Measurements from ENCODE around the gene DECR2.
"Not testable (repeated sequence)": the region's sequence is repeated elsewhere in the genome, so short reads cannot be mapped to it uniquely, and the experiment has no call there.

Gene DECR2

GRCh38 chr16:379183-379960 is 22.3 kb upstream of the DECR2 start:
- DNase-seq (ENCODE audit: low read depth in 2 of 2), result no peak

GRCh38 chr16:379961-380761 is 21.5 kb upstream of the DECR2 start:
- DNase-seq (ENCODE audit: low read depth in 2 of 2), result no peak

- no peak for DNase-seq (ENCODE audit: low read depth in 2 of 2)
Measured at GRCh38 chr16:380762-381011, 21.0 kb upstream of the DECR2 start.

- no peak for DNase-seq (ENCODE audit: low read depth in 2 of 2)
Measured at GRCh38 chr16:381012-381788, 20.5 kb upstream of the DECR2 start.

GRCh38 chr16:381789-382717 is 19.6 kb upstream of the DECR2 start, which contains the start of gene PGAP6:
Gene PGAP6, minus strand, starts transcription at chr16:381978. Its CDS starts 157 bp downstream, at chr16:381821.
- peak; percentile 54 to 56 for DNase-seq (ENCODE audit: low read depth in 2 of 2)

- DNase-seq (ENCODE audit: low read depth in 2 of 2), result peak; percentile 40 to 47
Measured at GRCh38 chr16:383326-384051, 18.2 kb upstream of the DECR2 start.

- no peak for DNase-seq (ENCODE audit: low read depth in 2 of 2)
Measured at GRCh38 chr16:386641-387156, 15.0 kb upstream of the DECR2 start.

- DNase-seq (ENCODE audit: low read depth in 2 of 2), result not testable (repeated sequence)
Measured at GRCh38 chr16:387761-388666, 13.7 kb upstream of the DECR2 start.

GRCh38 chr16:389352-389751 is 12.3 kb upstream of the DECR2 start:
- DNase-seq (ENCODE audit: low read depth in 2 of 2), result no peak

GRCh38 chr16:391885-392335 is 9.8 kb upstream of the DECR2 start:
- DNase-seq (ENCODE audit: low read depth in 2 of 2), result peak; percentile 82 to 85

- DNase-seq (ENCODE audit: low read depth in 2 of 2), result peak; percentile 40 to 45
Measured at GRCh38 chr16:392450-393030, 9.1 kb upstream of the DECR2 start.

- no peak for DNase-seq (ENCODE audit: low read depth in 2 of 2)
Measured at GRCh38 chr16:396199-396598, 5.5 kb upstream of the DECR2 start.

GRCh38 chr16:396605-397004 is 5.1 kb upstream of the DECR2 start:
- no peak for DNase-seq (ENCODE audit: low read depth in 2 of 2)

- no peak for DNase-seq (ENCODE audit: low read depth in 2 of 2)
Measured at GRCh38 chr16:397135-397661, 4.5 kb upstream of the DECR2 start, which contains the start of gene NME4. Gene NME4, plus strand, starts transcription at chr16:397199. Its CDS starts 24 bp downstream, at chr16:397223.

GRCh38 chr16:397736-398332 is 3.9 kb upstream of the DECR2 start:
- no peak for DNase-seq (ENCODE audit: low read depth in 2 of 2)

GRCh38 chr16:398561-399339 is 2.9 kb upstream of the DECR2 start:
- no peak for DNase-seq (ENCODE audit: low read depth in 2 of 2)

GRCh38 chr16:399340-400019 is 2.2 kb upstream of the DECR2 start:
- DNase-seq (ENCODE audit: low read depth in 2 of 2), result no peak
